Gastroesophageal sphincter (tissue), 3 donors: ENCODE measurements around the gene DLG3.

Experiments
- POLR2A ChIP-seq, 2 donors: fragments of 450-650 bp; IDR thresholded peaks; one replicate each; pipeline ENCODE4 v1.6.1; 2017; ENCODE audit warnings: antibody characterized with exemption in 2 of 2, mild to moderate bottlenecking in 2 of 2, moderate library complexity in 1 of 2
- POLR2AphosphoS5 ChIP-seq: sonication (generic); formaldehyde crosslinking; IDR thresholded peaks from one replicate; pipeline ENCODE4 v1.6.1; 2017; ENCODE audit warnings: antibody characterized with exemption
- TF ChIP-seq, protein P1 (sequence below), 4 experiments: fragments of 200-600 bp in 2 of 4; fragments of 450-650 bp in 2 of 4; sonication (generic) in 1 of 4; IDR thresholded peaks; one replicate each; pipeline ENCODE4 v1.5.1; 2017 to 2019; ENCODE audit warnings: antibody characterized with exemption in 4 of 4, mild to moderate bottlenecking in 2 of 4, moderate library complexity in 2 of 4

DNA sequence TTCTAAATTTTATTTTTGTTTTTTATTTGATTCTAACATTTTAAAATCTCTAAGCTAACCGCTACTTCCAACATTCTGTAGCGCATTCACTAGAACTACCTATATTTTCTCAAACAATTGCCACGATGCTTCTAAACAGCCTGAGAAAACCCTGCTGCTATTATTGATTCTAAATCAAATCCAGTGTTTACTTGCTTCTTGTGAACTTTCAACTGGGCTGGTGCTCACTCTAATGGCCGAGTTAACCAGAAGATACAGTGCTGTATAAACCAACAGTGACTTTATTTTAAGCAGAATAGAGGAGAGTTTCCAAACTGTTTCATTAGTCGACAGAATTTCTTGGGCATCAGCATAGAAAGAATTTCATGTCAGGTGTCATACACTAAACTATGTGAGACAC, 110.3 kb downstream of the DLG3 start:
- TF ChIP-seq, protein P1, sequence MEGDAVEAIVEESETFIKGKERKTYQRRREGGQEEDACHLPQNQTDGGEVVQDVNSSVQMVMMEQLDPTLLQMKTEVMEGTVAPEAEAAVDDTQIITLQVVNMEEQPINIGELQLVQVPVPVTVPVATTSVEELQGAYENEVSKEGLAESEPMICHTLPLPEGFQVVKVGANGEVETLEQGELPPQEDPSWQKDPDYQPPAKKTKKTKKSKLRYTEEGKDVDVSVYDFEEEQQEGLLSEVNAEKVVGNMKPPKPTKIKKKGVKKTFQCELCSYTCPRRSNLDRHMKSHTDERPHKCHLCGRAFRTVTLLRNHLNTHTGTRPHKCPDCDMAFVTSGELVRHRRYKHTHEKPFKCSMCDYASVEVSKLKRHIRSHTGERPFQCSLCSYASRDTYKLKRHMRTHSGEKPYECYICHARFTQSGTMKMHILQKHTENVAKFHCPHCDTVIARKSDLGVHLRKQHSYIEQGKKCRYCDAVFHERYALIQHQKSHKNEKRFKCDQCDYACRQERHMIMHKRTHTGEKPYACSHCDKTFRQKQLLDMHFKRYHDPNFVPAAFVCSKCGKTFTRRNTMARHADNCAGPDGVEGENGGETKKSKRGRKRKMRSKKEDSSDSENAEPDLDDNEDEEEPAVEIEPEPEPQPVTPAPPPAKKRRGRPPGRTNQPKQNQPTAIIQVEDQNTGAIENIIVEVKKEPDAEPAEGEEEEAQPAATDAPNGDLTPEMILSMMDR (IDR thresholded peaks at IDR 0.05): no peak
- no peak for TF ChIP-seq POLR2AphosphoS5
- no peak for TF ChIP-seq POLR2A (IDR thresholded peaks at IDR 0.05)
